ENCODE results near the gene PNKP. TPM values are rescaled to one million over a fixed set of nuclear protein-coding genes. Genes with fewer than 3 reads are reported as not detected.

PNKP gene
- total and polyA plus RNA-seq, 9 of the 15 experiments (the other 6 are each of a cell fraction or from before 2014, with no cell fraction given) = 2.8 to 85.4 (median 25.3) TPM

DNA sequence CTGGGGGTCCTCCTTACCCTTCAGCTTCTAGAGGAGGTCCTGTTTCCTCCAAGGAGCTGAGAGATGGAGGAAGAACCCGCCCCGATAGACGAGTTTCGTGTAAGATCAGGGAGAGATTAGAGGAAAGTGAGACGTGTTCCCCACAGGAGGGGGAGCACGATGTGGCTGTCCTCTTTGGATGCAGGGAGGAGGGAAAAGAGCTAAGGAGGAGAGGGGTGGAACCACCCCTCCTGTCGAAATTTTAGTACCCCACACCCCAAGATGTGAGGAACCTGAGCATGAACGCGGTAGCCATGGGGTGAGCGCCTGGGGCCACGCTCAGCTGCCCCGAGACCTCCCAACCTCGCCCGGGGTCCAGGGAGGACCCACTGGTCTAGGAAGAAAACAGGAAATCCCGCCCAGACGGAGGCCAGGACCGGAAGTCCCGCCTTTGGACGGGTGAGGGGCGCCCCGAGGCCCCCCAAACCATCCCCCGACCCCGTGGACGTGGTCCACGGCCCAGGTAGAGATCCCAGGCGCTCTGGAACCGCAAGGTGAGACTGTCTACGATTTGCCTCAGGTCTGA is 8.6 kb upstream of the PNKP start (continued):
- TF ChIP-seq ZFP1 (CRISPR knock-in tag; IDR thresholded peaks at IDR 0.05) (no peak), KHSRP (IDR thresholded peaks at IDR 0.05) (no peak), KLF10 (CRISPR knock-in tag; IDR thresholded peaks at IDR 0.05) (no peak), BRCA1 (IDR thresholded peaks at IDR 0.05) (no peak), BRCA1 (CRISPR knock-in tag; IDR thresholded peaks at IDR 0.05) (0 out of 2 replicates have a peak, but pooled peaks have one; percentile 28), THRAP3 (IDR thresholded peaks at IDR 0.05; ENCODE audit: borderline replicate concordance) (no peak), FOXK1 (CRISPR knock-in tag; IDR thresholded peaks at IDR 0.05; ENCODE audit: borderline replicate concordance) (no peak), SMARCA4 (IDR thresholded peaks at IDR 0.05) (no peak), ELF4 (CRISPR knock-in tag; IDR thresholded peaks at IDR 0.05) (no peak), MTA3 (IDR thresholded peaks at IDR 0.05; ENCODE audit: borderline replicate concordance) (no peak), KAT8 (IDR thresholded peaks at IDR 0.05; ENCODE audit: low read depth) (no peak), ZNF12 (CRISPR knock-in tag; IDR thresholded peaks at IDR 0.05) (no peak), ZBTB8A (IDR thresholded peaks at IDR 0.05; ENCODE audit: partially characterized antibody) (no peak), HMG20B (CRISPR knock-in tag; IDR thresholded peaks at IDR 0.05) (no peak), NCOA2 (IDR thresholded peaks at IDR 0.05; ENCODE audit: partially characterized antibody in 2 of 2) (no peak), FIP1L1 (IDR thresholded peaks at IDR 0.05; ENCODE audit: low read depth, low read length, poor library complexity, severe bottlenecking) (no peak), CBFA2T2 (conservative IDR thresholded peaks at IDR 0.05) (no peak), FOSL1 (tag; conservative IDR thresholded peaks at IDR 0.05) (no peak), SLC30A9 (CRISPR knock-in tag; IDR thresholded peaks at IDR 0.05) (no peak), CBFA2T3 (IDR thresholded peaks at IDR 0.05) (no peak), DIDO1 (tag; IDR thresholded peaks at IDR 0.05; ENCODE audit: low read depth) (peak; percentile 7; the same call in 1 of the 2 replicates), E2F3 (CRISPR knock-in tag; IDR thresholded peaks at IDR 0.05) (no peak), FOS (IDR thresholded peaks at IDR 0.05; ENCODE audit: extremely low read depth, insufficient read length) (no peak), JUND (IDR thresholded peaks at IDR 0.05; ENCODE audit: borderline replicate concordance, low read depth, low read length) (no peak), JUND (tag; IDR thresholded peaks at IDR 0.05; ENCODE audit: borderline replicate concordance, low read depth, low read length) (no peak), GABPA (tag; conservative IDR thresholded peaks at IDR 0.05; ENCODE audit: low read depth) (peak; percentile 96), SRSF1 (IDR thresholded peaks at IDR 0.05; ENCODE audit: low read depth, low read length) (no peak), BCOR (IDR thresholded peaks at IDR 0.05) (no peak)
- TF ChIP-seq, protein P1, sequence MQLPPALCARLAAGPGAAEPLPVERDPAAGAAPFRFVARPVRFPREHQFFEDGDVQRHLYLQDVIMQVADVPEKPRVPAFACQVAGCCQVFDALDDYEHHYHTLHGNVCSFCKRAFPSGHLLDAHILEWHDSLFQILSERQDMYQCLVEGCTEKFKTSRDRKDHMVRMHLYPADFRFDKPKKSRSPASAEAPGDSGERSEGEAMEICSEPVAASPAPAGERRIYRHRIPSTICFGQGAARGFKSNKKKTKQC (CRISPR knock-in tag; IDR thresholded peaks at IDR 0.05) = no peak
- TF ChIP-seq, protein P2, sequence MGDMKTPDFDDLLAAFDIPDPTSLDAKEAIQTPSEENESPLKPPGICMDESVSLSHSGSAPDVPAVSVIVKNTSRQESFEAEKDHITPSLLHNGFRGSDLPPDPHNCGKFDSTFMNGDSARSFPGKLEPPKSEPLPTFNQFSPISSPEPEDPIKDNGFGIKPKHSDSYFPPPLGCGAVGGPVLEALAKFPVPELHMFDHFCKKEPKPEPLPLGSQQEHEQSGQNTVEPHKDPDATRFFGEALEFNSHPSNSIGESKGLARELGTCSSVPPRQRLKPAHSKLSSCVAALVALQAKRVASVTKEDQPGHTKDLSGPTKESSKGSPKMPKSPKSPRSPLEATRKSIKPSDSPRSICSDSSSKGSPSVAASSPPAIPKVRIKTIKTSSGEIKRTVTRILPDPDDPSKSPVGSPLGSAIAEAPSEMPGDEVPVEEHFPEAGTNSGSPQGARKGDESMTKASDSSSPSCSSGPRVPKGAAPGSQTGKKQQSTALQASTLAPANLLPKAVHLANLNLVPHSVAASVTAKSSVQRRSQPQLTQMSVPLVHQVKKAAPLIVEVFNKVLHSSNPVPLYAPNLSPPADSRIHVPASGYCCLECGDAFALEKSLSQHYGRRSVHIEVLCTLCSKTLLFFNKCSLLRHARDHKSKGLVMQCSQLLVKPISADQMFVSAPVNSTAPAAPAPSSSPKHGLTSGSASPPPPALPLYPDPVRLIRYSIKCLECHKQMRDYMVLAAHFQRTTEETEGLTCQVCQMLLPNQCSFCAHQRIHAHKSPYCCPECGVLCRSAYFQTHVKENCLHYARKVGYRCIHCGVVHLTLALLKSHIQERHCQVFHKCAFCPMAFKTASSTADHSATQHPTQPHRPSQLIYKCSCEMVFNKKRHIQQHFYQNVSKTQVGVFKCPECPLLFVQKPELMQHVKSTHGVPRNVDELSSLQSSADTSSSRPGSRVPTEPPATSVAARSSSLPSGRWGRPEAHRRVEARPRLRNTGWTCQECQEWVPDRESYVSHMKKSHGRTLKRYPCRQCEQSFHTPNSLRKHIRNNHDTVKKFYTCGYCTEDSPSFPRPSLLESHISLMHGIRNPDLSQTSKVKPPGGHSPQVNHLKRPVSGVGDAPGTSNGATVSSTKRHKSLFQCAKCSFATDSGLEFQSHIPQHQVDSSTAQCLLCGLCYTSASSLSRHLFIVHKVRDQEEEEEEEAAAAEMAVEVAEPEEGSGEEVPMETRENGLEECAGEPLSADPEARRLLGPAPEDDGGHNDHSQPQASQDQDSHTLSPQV (IDR thresholded peaks at IDR 0.05) = no peak
